Progenitor cell of endocrine pancreas (in vitro differentiated cells): ENCODE data around the gene AQP7. TPM values are rescaled to one million over a fixed set of nuclear protein-coding genes. Genes with fewer than 3 reads are reported as not detected.
"Not testable (repeated sequence)": the region's sequence is repeated elsewhere in the genome, so short reads cannot be mapped to it uniquely, and the experiment has no call there.

ENCODE experiments used
- DNase-seq: peaks from one replicate; pipeline ENCODE4 v3.0.0; 2021; ENCODE audit warnings: low spot score; ENCODE audit not compliant: unreplicated experiment
- H3K27ac Mint-ChIP-seq: 2 replicates; pipeline ENCODE4 v1.8.0; 2021; ENCODE audit warnings: mild to moderate bottlenecking, moderate library complexity, mixed read lengths
- H3K27me3 Mint-ChIP-seq: 2 replicates; pipeline ENCODE4 v1.8.0; 2021; ENCODE audit warnings: mixed read lengths
- H3K36me3 Mint-ChIP-seq: 2 replicates; pipeline ENCODE4 v1.8.0; 2022; ENCODE audit warnings: mixed read lengths; ENCODE audit not compliant: insufficient read depth
- H3K4me1 Mint-ChIP-seq: 2 replicates; pipeline ENCODE4 v1.8.0; 2021; ENCODE audit warnings: low read depth, mixed read lengths
- H3K4me3 Mint-ChIP-seq: 2 replicates; pipeline ENCODE4 v1.8.0; 2021; ENCODE audit warnings: low read depth, mild to moderate bottlenecking, moderate library complexity, mixed read lengths
- H3K9me3 Mint-ChIP-seq: 2 replicates; pipeline ENCODE4 v1.8.0; 2021; ENCODE audit warnings: low read depth, mixed read lengths
- CTCF ChIP-seq: fragments of 200-600 bp; sonication (generic); IDR thresholded peaks from one replicate; pipeline ENCODE4 v1.5.0; 2021; ENCODE audit warnings: antibody characterized with exemption, mild to moderate bottlenecking; ENCODE audit not compliant: unreplicated experiment
- long read RNA-seq: library from polyadenylated mRNA; unstranded; transcript quantifications from one replicate; pipeline ENCODE4 v2.0.0, GENCODE V29; 2020
- total RNA-seq: library from RNA; stranded (reverse); gene quantifications from 2 replicates; pipeline ENCODE4 v1.2.1, GENCODE V29; 2021

AQP7 gene
- 3.3 and 4.4 TPM in 2 replicates for total RNA-seq
- long read RNA-seq, result 0 reads

DNA sequence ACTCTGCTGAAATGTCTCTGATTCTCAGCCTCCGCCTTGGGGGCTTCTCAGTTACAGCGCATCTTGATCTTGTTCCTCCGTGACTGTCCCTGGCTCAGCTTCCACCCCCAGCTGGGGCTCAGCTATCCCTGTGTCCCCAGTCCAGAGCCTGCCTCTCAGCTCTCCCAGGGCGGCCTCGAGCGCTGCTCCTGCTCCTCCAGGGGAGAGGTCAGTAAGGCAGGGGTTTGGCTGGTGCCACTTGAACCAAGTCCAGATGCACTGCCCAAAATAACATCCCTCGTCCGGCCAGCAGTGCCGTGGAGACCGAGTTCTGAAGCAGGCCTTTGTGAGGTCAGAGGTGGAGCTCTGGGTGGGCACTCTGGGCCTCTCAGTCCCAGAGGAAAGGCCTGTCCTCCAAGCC, at the start of gene AQP7:
Gene AQP7 (minus strand): TSS at position 198 of the 400 bp plus-strand sequence. CDS start 1,306 bp downstream, outside the sequence.
- DNase-seq, H3K9me3 Mint-ChIP-seq, H3K27me3 Mint-ChIP-seq, H3K4me1 Mint-ChIP-seq, H3K36me3 Mint-ChIP-seq, H3K4me3 Mint-ChIP-seq, H3K27ac Mint-ChIP-seq: not testable (repeated sequence)

GRCh38 chr9:33450621-33451146, 48.3 kb upstream of the AQP7 start:
- Mint-ChIP-seq H3K4me1 (peaks cover 20% of the 10 kb centered on the region), H3K4me3 (no peak overlapping the region), H3K9me3 (no peaks in the 10 kb centered on the region), H3K27ac (no peak overlapping the region), H3K27me3 (peaks cover 19% of the 10 kb centered on the region), H3K36me3 (no peaks in the 10 kb centered on the region)
- DNase-seq, result no peak
- no peak for TF ChIP-seq CTCF

GRCh38 chr9:33449715-33450114, 47.3 kb upstream of the AQP7 start:
- TF ChIP-seq CTCF, result no peak
- Mint-ChIP-seq H3K9me3 (no peaks in the 10 kb centered on the region), H3K36me3 (no peaks in the 10 kb centered on the region), H3K27me3 (peaks cover 23% of the 10 kb centered on the region), H3K27ac (no peak overlapping the region), H3K4me1 (peaks cover 26% of the 10 kb centered on the region), H3K4me3 (no peak overlapping the region)
- no peak for DNase-seq

- no peak for DNase-seq
- peak overlapping the region; percentile 33 for H3K27ac Mint-ChIP-seq
- no peak for TF ChIP-seq CTCF
- peak overlapping the region; percentile 62 for H3K4me3 Mint-ChIP-seq
- peaks cover 25% of the 10 kb centered on the region for H3K27me3 Mint-ChIP-seq
- peaks cover 30% of the 10 kb centered on the region for H3K4me1 Mint-ChIP-seq
- no peaks in the 10 kb centered on the region for H3K36me3 Mint-ChIP-seq
- H3K9me3 Mint-ChIP-seq, result no peaks in the 10 kb centered on the region
These were observed 45.6 kb upstream of the AQP7 start for GRCh38 chr9:33447799-33448553.

DNA sequence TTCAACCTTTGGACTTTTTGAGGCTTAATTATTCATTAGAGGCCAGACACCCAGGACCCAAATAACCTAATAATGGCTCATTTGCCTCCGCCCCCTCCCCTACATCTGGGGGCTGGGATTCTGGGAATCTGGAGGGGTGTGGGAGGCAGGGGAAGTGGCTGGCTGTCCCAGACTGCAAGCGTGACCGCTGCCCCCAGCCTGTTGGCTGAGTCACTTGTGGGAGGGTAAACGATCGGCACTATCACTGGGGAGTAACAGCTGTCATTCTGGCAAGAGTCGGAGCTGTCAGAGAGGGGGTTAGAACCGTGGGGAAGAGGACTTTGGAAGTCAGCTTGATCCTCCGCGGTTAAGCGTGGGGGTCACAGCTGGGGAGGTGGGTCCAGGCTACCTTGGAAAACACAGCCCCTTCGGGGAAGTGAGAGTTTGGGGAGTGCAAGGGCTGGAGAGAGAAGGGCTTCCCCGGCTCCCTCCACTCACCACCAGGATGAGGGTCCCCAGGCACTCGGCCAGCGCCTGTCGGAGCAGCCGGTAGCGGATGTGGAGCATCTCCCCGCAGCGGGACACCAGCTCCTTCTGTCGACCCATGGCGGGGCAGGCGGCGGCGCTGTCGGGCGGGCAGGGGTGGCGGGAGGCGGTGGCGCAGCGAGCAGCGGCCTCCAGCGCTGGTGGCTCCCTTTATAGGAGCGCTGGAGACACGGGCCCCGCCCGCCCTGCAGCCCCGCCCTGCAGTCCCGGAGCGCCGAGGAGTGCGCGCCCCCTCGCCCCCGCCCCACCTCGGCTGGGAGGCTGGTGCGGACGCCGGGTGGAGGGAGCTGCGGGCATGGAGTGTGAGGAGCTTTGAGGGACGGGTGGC, 44.8 kb upstream of the AQP7 start, which contains the start of gene AQP3:
Gene AQP3 (minus strand): TSS at position 648 of the 853 bp plus-strand sequence. CDS start 63 bp downstream, at position 585.
- TF ChIP-seq CTCF, result peak; percentile 19
- peak; percentile 36 for DNase-seq
- no peaks in the 10 kb centered on the region for H3K36me3 Mint-ChIP-seq
- H3K4me1 Mint-ChIP-seq, result peaks cover 28% of the 10 kb centered on the region
- H3K4me3 Mint-ChIP-seq, result peak within 1 kb of the TSS; percentile 65
- no peaks in the 10 kb centered on the region for H3K9me3 Mint-ChIP-seq
- peaks cover 25% of the 10 kb centered on the region for H3K27me3 Mint-ChIP-seq
- H3K27ac Mint-ChIP-seq, result peak within 1 kb of the TSS; percentile 89
